Brain microvascular endothelial cell (primary cell): ENCODE results near the gene PRKRA.

Source experiments
- DNase-seq: peaks from one replicate; pipeline ENCODE4 v3.0.0-alpha.2; 2020
- H3K27ac ChIP-seq: fragments of 250-450 bp; sonication (Bioruptor Pico); 2 replicates; pipeline ENCODE4 v1.5.1; 2020; ENCODE audit warnings: mild to moderate bottlenecking, moderate library complexity
- H3K27me3 ChIP-seq: fragments of 250-450 bp; sonication (Bioruptor Pico); replicated peaks from 2 replicates; pipeline ENCODE4 v1.5.1; 2020; ENCODE audit warnings: mild to moderate bottlenecking
- H3K36me3 ChIP-seq: fragments of 250-450 bp; sonication (Bioruptor Pico); replicated peaks from 2 replicates; pipeline ENCODE4 v1.5.1; 2020; ENCODE audit warnings: mild to moderate bottlenecking
- H3K4me3 ChIP-seq: 2 replicates; pipeline ENCODE4 v1.5.1; 2011; ENCODE audit warnings: low read depth, mild to moderate bottlenecking, control low read depth, low read length, moderate library complexity
- in situ Hi-C: cut with HindIII; loops from 2 replicates; pipeline ENCODE4 v1.10.0; 2017; ENCODE audit warnings: low sequenced_read_pairs, low pct_ligation_motif_present
- TF ChIP-seq, protein P1 (sequence below): IDR thresholded peaks from 2 replicates; pipeline ENCODE4 v1.5.1; 2011; ENCODE audit warnings: low read depth, mild to moderate bottlenecking, moderate library complexity, low read length, control low read depth, inconsistent platforms; ENCODE audit errors: missing control alignments

The PRKRA gene

GRCh38 chr2:178412047-178412446 is 38.9 kb downstream of the PRKRA start:
- no peaks in the 10 kb centered on the region for H3K36me3 ChIP-seq
- TF ChIP-seq, protein P1, sequence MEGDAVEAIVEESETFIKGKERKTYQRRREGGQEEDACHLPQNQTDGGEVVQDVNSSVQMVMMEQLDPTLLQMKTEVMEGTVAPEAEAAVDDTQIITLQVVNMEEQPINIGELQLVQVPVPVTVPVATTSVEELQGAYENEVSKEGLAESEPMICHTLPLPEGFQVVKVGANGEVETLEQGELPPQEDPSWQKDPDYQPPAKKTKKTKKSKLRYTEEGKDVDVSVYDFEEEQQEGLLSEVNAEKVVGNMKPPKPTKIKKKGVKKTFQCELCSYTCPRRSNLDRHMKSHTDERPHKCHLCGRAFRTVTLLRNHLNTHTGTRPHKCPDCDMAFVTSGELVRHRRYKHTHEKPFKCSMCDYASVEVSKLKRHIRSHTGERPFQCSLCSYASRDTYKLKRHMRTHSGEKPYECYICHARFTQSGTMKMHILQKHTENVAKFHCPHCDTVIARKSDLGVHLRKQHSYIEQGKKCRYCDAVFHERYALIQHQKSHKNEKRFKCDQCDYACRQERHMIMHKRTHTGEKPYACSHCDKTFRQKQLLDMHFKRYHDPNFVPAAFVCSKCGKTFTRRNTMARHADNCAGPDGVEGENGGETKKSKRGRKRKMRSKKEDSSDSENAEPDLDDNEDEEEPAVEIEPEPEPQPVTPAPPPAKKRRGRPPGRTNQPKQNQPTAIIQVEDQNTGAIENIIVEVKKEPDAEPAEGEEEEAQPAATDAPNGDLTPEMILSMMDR: no peak
- no peaks in the 10 kb centered on the region for H3K27me3 ChIP-seq
- in situ Hi-C loops: loop anchor here (25.0 kb wide), 1 partner anchor 275 kb away; no protein-coding TSS in a partner anchor
- no peak overlapping the region for H3K4me3 ChIP-seq
- no peak overlapping the region for H3K27ac ChIP-seq
- no peak for DNase-seq

DNA sequence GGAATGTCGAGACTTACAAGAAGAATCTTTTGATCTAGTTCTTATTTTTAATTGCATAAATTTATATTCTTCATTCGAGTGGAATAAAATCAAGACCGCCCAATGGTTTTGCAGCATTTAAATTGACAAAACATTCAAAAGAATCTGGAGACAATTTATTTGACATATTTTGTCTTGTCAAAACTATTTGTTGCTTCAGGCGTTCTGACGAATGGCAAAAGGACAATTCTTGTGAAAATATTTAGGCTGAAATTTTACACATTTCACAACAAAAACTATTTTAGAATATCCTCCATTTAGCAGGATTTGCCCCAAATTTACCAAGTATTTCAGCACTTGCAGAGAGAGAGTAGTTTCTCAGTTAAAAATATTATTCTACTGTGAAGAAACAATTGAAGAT is 41.7 kb downstream of the PRKRA start:
- no peak for DNase-seq
- TF ChIP-seq, protein P1: no peak
- Histone ChIP-seq H3K36me3 (no peaks in the 10 kb centered on the region), H3K27me3 (no peaks in the 10 kb centered on the region), H3K4me3 (no peak overlapping the region), H3K27ac (no peak overlapping the region)
- in situ Hi-C loops: loop anchor here (25.0 kb wide), 1 partner anchor 272 kb away; no protein-coding TSS in a partner anchor

- in situ Hi-C loops: loop anchor here (25.0 kb wide), 1 partner anchor 267 kb away; no protein-coding TSS in a partner anchor
- Histone ChIP-seq H3K27me3 (no peaks in the 10 kb centered on the region), H3K27ac (peak overlapping the region; percentile 25), H3K36me3 (no peaks in the 10 kb centered on the region), H3K4me3 (no peak overlapping the region)
- DNase-seq: peak; percentile 84
- TF ChIP-seq, protein P1: no peak
These were observed 46.6 kb downstream of the PRKRA start for GRCh38 chr2:178404368-178404767.

DNA sequence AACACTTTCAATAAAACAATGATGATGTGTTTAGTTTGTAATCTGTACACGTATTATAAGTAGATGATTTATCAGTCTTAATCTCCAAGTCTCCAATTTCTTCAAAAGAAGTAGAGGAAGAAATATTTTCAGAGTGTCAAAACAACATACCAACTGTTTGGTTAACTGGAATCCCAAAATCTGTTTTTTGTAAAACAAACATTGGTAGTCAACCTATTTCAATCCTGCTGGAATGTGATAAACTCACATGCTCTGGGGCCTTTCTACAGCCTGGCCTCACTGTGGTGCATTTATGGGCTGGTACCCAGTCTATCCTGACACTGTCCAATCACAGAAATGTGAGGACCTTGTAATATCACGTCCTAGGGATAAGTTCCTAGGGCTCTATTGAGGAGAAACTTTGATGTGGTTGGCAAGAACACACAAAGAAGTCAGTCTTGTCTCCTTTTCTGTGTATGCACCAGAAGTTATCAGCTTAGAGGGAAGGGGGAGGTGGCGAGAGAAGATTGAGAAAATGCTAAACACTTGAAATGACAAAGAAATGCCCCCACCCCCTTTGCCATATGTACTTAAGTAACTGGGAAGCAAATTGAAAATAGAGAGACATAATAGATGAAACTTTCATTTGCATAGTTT is 47.2 kb downstream of the PRKRA start:
- Histone ChIP-seq H3K27ac (peak overlapping the region; percentile 25), H3K4me3 (no peak overlapping the region), H3K36me3 (no peaks in the 10 kb centered on the region), H3K27me3 (no peaks in the 10 kb centered on the region)
- in situ Hi-C loops: loop anchor here (25.0 kb wide), 1 partner anchor 266 kb away; no protein-coding TSS in a partner anchor
- no peak for DNase-seq
- TF ChIP-seq, protein P1: no peak

DNA sequence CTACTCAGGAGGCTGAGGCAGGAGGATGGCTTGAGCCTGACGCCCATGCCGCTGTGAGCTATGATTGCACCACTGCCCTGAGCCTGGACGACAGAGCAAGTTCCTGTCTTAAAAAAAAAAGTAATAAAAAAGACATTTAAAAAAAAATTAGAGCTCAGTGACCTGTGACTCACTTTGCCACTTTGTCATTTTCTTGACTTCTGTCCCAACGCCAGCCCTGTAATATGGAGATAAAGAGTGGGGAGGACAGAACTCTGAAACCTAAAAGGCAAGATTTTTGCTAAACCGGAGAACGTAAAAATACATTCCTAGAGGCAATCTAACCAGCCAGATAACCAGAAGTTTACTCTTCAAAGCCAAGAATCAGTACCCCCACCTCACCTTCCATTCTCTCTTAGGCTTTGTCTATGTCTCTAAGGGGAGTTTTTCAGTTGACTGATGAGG is 49.0 kb downstream of the PRKRA start:
- Histone ChIP-seq H3K27me3 (no peaks in the 10 kb centered on the region), H3K27ac (no peak overlapping the region), H3K36me3 (no peaks in the 10 kb centered on the region), H3K4me3 (no peak overlapping the region)
- TF ChIP-seq, protein P1: no peak
- no peak for DNase-seq
- in situ Hi-C loops: loop anchor here (25.0 kb wide), 1 partner anchor 265 kb away; no protein-coding TSS in a partner anchor
